H1 (cell line): ENCODE measurements around the gene BRD9. TPM values are rescaled to one million over a fixed set of nuclear protein-coding genes. Genes with fewer than 3 reads are reported as not detected.

Experiments used
- CTCF ChIA-PET: fragments of 300-600 bp; sonication (Branson Sonifier 250); formaldehyde crosslinking; loops from one replicate; lab custom pipeline; 2021; ENCODE audit not compliant: partially characterized antibody; lab: Charles Lee
- POLR2A ChIA-PET: fragments of 300-600 bp; sonication (Branson Sonifier 250); formaldehyde crosslinking; loops from one replicate; lab custom pipeline; 2021; ENCODE audit warnings: inconsistent platforms; ENCODE audit not compliant: partially characterized antibody; lab: Charles Lee
- DNase-seq, 2 experiments: peaks; one replicate each; pipeline versions ENCODE4 v3.0.0 to v3.0.0-alpha.2; 2010 to 2022; ENCODE audit warnings: low spot score in 2 of 2, low read depth in 1 of 2, mixed read lengths in 1 of 2
- FAIRE-seq: peaks from 2 replicates; lab custom pipeline; 2011; peaks lifted over from hg19 to GRCh38; lab: Jason Lieb, UNC
- H2AFZ ChIP-seq: 2 replicates; pipeline ENCODE4 v1.8.1; 2012; ENCODE audit warnings: low read length, inconsistent platforms
- H2AK5ac ChIP-seq: 2 replicates; pipeline ENCODE4 v1.6.1; 2013; ENCODE audit warnings: low read depth, low read length
- H2BK120ac ChIP-seq: replicated peaks from 2 replicates; pipeline ENCODE3; 2013; ENCODE audit warnings: low read depth, low read length, inconsistent platforms
- H2BK12ac ChIP-seq: 2 replicates; pipeline ENCODE4 v1.6.1; 2013; ENCODE audit warnings: low read depth, low read length
- H2BK15ac ChIP-seq: 2 replicates; pipeline ENCODE4 v1.6.1; 2013; ENCODE audit warnings: low read length
- H2BK20ac ChIP-seq: 2 replicates; pipeline ENCODE4 v1.6.1; 2013; ENCODE audit warnings: low read length
- H2BK5ac ChIP-seq: 2 replicates; pipeline ENCODE4 v1.6.1; 2013; ENCODE audit warnings: low read depth, low read length
- H3K14ac ChIP-seq: 2 replicates; pipeline ENCODE4 v1.6.1; 2013; ENCODE audit warnings: inconsistent platforms; ENCODE audit not compliant: insufficient read length
- H3K18ac ChIP-seq: 2 replicates; pipeline ENCODE4 v1.6.1; 2013; ENCODE audit warnings: low read length; ENCODE audit errors: extremely low read depth
- H3K23ac ChIP-seq: 2 replicates; pipeline ENCODE4 v1.6.1; 2013; ENCODE audit warnings: inconsistent platforms; ENCODE audit not compliant: insufficient read length
- H3K23me2 ChIP-seq: 2 replicates; pipeline ENCODE4 v1.6.1; 2013; ENCODE audit warnings: low read depth, low read length
- H3K27ac ChIP-seq: 2 replicates; pipeline ENCODE4 v1.6.1; 2011; ENCODE audit warnings: low read depth, low read length, inconsistent platforms
- H3K27me3 ChIP-seq, 4 experiments: replicated peaks in 1 of 4; 1 replicate in 1 of 4; 2 replicates in 3 of 4; pipeline versions ENCODE4 v1.6.1 to v1.8.1; 2011 to 2013; ENCODE audit warnings: low read length in 3 of 4, mild to moderate bottlenecking in 3 of 4, inconsistent platforms in 2 of 4, mixed read lengths in 2 of 4, moderate library complexity in 1 of 4; ENCODE audit not compliant: control insufficient read depth in 3 of 4, insufficient read depth in 3 of 4; ENCODE audit errors: extremely low read depth in 1 of 4
- H3K36me3 ChIP-seq, 4 experiments: 2 replicates each; pipeline versions ENCODE4 v1.6.1 to v1.8.1; 2011 to 2013; ENCODE audit warnings: mild to moderate bottlenecking in 4 of 4, low read length in 3 of 4, moderate library complexity in 2 of 4, control low read depth in 1 of 4, inconsistent platforms in 1 of 4; ENCODE audit not compliant: insufficient read depth in 4 of 4, control insufficient read depth in 2 of 4
- H3K4ac ChIP-seq: replicated peaks from 2 replicates; pipeline ENCODE3; 2013; ENCODE audit warnings: low read length, low read depth, mixed read lengths, inconsistent platforms; ENCODE audit not compliant: insufficient read length
- H3K4me1 ChIP-seq, 4 experiments: replicated peaks in 1 of 4; 1 replicate in 1 of 4; 2 replicates in 3 of 4; pipeline versions ENCODE4 v1.6.1 to v1.8.1; 2011 to 2013; ENCODE audit warnings: low read length in 3 of 4, inconsistent platforms in 2 of 4, mixed read lengths in 1 of 4; ENCODE audit not compliant: insufficient read depth in 4 of 4, control insufficient read depth in 3 of 4
- H3K4me2 ChIP-seq, 2 experiments: 2 replicates each; pipeline versions ENCODE4 v1.6.1 to v1.8.1; 2011 to 2013; ENCODE audit warnings: low read depth in 2 of 2, low read length in 2 of 2, control low read depth in 1 of 2, inconsistent platforms in 1 of 2, mild to moderate bottlenecking in 1 of 2; ENCODE audit not compliant: insufficient read depth in 1 of 2
- H3K4me3 ChIP-seq, 4 experiments: fragments of 200-600, 300-600 bp in 1 of 4; sonication (generic), shearing (Covaris generic), sonication (Bioruptor Twin) in 1 of 4; 2 replicates each; pipeline versions ENCODE4 v1.5.1 to v1.8.1; 2011 to 2016; ENCODE audit warnings: low read length in 4 of 4, low read depth in 3 of 4, control low read depth in 2 of 4, inconsistent platforms in 2 of 4, mild to moderate bottlenecking in 2 of 4, mixed read lengths in 1 of 4, moderate library complexity in 1 of 4; ENCODE audit not compliant: insufficient read depth in 2 of 4; ENCODE audit errors: extremely low read depth in 1 of 4
- H3K56ac ChIP-seq: replicated peaks from 2 replicates; pipeline ENCODE3; 2013; ENCODE audit warnings: low read depth, mild to moderate bottlenecking, mixed read lengths, low read length, inconsistent platforms; ENCODE audit not compliant: insufficient read length
- H3K79me1 ChIP-seq: 2 replicates; pipeline ENCODE4 v1.6.1; 2013; ENCODE audit warnings: low read depth, low read length, control low read depth
- H3K79me2 ChIP-seq, 2 experiments: 2 replicates each; pipeline versions ENCODE4 v1.6.1 to v1.8.1; 2012 to 2013; ENCODE audit warnings: low read length in 2 of 2, mild to moderate bottlenecking in 2 of 2, inconsistent platforms in 1 of 2; ENCODE audit not compliant: insufficient read depth in 2 of 2, control insufficient read depth in 1 of 2
- H3K9ac ChIP-seq, 4 experiments: replicated peaks in 1 of 4; 1 replicate in 1 of 4; 2 replicates in 3 of 4; pipeline versions ENCODE4 v1.6.1 to v1.8.1; 2011 to 2013; ENCODE audit warnings: low read depth in 3 of 4, low read length in 3 of 4, control low read depth in 2 of 4, mild to moderate bottlenecking in 2 of 4, moderate library complexity in 2 of 4, inconsistent platforms in 1 of 4; ENCODE audit errors: extremely low read depth in 1 of 4
- H3K9me3 ChIP-seq, 2 experiments: 2 replicates each; pipeline versions ENCODE4 v1.6.1 to v1.8.1; 2012 to 2013; ENCODE audit warnings: mild to moderate bottlenecking in 2 of 2, moderate library complexity in 2 of 2, control low read depth in 1 of 2, inconsistent platforms in 1 of 2, low read depth in 1 of 2, low read length in 1 of 2, mixed read lengths in 1 of 2; ENCODE audit not compliant: insufficient read depth in 2 of 2
- H4K20me1 ChIP-seq, 2 experiments: replicated peaks in 1 of 2; 2 replicates each; pipeline versions ENCODE3 to v1.8.1; 2011 to 2013; ENCODE audit warnings: inconsistent platforms in 2 of 2, low read length in 2 of 2, mild to moderate bottlenecking in 1 of 2; ENCODE audit not compliant: insufficient read depth in 2 of 2, control insufficient read depth in 1 of 2
- H4K5ac ChIP-seq: 2 replicates; pipeline ENCODE4 v1.6.1; 2013; ENCODE audit warnings: low read length, low read depth, mixed read lengths, inconsistent platforms; ENCODE audit not compliant: insufficient read length
- H4K8ac ChIP-seq: 2 replicates; pipeline ENCODE4 v1.8.0; 2013; ENCODE audit warnings: mild to moderate bottlenecking, moderate library complexity, low read length, inconsistent platforms; ENCODE audit not compliant: insufficient read depth; ENCODE audit errors: extremely low read depth
- H4K91ac ChIP-seq: replicated peaks from 2 replicates; pipeline ENCODE3; 2013; ENCODE audit warnings: low read length, mixed read lengths, inconsistent platforms; ENCODE audit not compliant: insufficient read length
- CHD1 ChIP-seq: IDR thresholded peaks from 2 replicates; pipeline ENCODE4 v1.6.1; 2012; ENCODE audit warnings: low read depth, low read length, improper control_type of control experiment
- E2F6 ChIP-seq: IDR thresholded peaks from 2 replicates; pipeline ENCODE4 v1.6.1; 2012; ENCODE audit warnings: inconsistent platforms
- POLR2AphosphoS5 ChIP-seq: IDR thresholded peaks from 2 replicates; pipeline ENCODE4 v1.6.1; 2011; ENCODE audit warnings: low read depth, low read length
- SIX5 ChIP-seq: IDR thresholded peaks from 2 replicates; pipeline ENCODE4 v1.6.1; 2011; ENCODE audit warnings: mild to moderate bottlenecking, low read depth, low read length
- SP2 ChIP-seq: IDR thresholded peaks from 2 replicates; pipeline ENCODE4 v1.6.1; 2012; ENCODE audit warnings: mild to moderate bottlenecking, low read length, inconsistent platforms
- TAF7 ChIP-seq: optimal IDR thresholded peaks from 2 replicates; pipeline ENCODE3; 2011; ENCODE audit warnings: low read depth, mild to moderate bottlenecking, inconsistent platforms, low read length, moderate library complexity, borderline replicate concordance
- WGBS, 2 experiments: shearing (Covaris generic) in 1 of 2; methylation state at CpG; one replicate each; pipeline versions ENCODE4 v1.1.6 to v1.1.7; 2013 to 2015; ENCODE audit warnings: low lambda C conversion rate in 2 of 2, mixed read lengths in 2 of 2, inconsistent platforms in 1 of 2, low coverage in 1 of 2, missing lambda C conversion rate in 1 of 2; ENCODE audit not compliant: insufficient replicate concordance in 2 of 2, insufficient coverage in 1 of 2, insufficient read length in 1 of 2; ENCODE audit errors: extremely low coverage in 1 of 2, missing lambda C conversion rate in 1 of 2; 5-methylcytosine and 5-hydroxymethylcytosine counted together
- polyA plus RNA-seq, 7 experiments: library from polyadenylated mRNA; depleted of rRNA in 3 of 7; stranded (reverse) in 5 of 7; unstranded in 2 of 7; fragments of >200 nt in 5 of 7; fragments of 200-250 nt in 2 of 7; gene quantifications; 1 replicate in 5 of 7; 2 replicates in 1 of 7; 4 replicates in 1 of 7; pipeline versions ENCODE4 v1.2.1 to v1.2.3, GENCODE V29; 2011 to 2013; ENCODE audit warnings: missing spikeins in 2 of 7, mixed read lengths in 2 of 7
- total RNA-seq: library from RNA; stranded (reverse); fragmentation: NEBNext Ultra II Directional; extraction: Animal tissue kit (Norgen Biotek cat#: 25700); gene quantifications from 2 replicates; pipeline ENCODE4 v1.2.1, GENCODE V29; 2021

Gene BRD9
- total and polyA plus RNA-seq, 2 of the 8 experiments (the other 6 are each of a cell fraction or from before 2014, with no cell fraction given): 9.3 to 49.4 TPM

GRCh38 chr5:903756-904096, 11.1 kb upstream of the BRD9 start:
- H3K79me2 ChIP-seq: 0 out of 4 replicates have a peak, but pooled peaks cover 0 to 2% of the 10 kb centered on the region in 2 experiments
- no peak overlapping the region for H2BK15ac ChIP-seq
- no peak overlapping the region for H4K8ac ChIP-seq
- no peak for FAIRE-seq
- H2BK5ac ChIP-seq: no peak overlapping the region
- peaks cover 6 to 8% of the 10 kb centered on the region in 2 experiments for H4K20me1 ChIP-seq
- no peaks in the 10 kb centered on the region for H3K27me3 ChIP-seq
- H4K5ac ChIP-seq: no peak overlapping the region
- no peak overlapping the region for H3K9ac ChIP-seq
- H2BK120ac ChIP-seq: no peak overlapping the region
- H3K36me3 ChIP-seq: peaks cover 37 to 68% (median 54%) of the 10 kb centered on the region in 4 experiments
- H3K4me1 ChIP-seq: no peaks in the 10 kb centered on the region
- no peak overlapping the region for H3K18ac ChIP-seq
- DNase-seq: no peak
- no peak overlapping the region for H3K56ac ChIP-seq
- H3K4me2 ChIP-seq: no peak overlapping the region
- H2BK20ac ChIP-seq: no peak overlapping the region
- TF ChIP-seq E2F6: no peak
- no peak for TF ChIP-seq SIX5
- TF ChIP-seq POLR2AphosphoS5: no peak
- no peak for TF ChIP-seq CHD1
- no peak for TF ChIP-seq SP2
- TF ChIP-seq TAF7: no peak
- TF ChIP-seq, all 59 proteins: peak for 0
- no peak overlapping the region for H3K23ac ChIP-seq
- H3K79me1 ChIP-seq: no peaks in the 10 kb centered on the region; the same call in none of the 2 replicates
- POLR2A ChIA-PET: interaction anchor here (1.6 to 4.4 kb wide), 2 partner anchors 11 to 19 kb away, joined by 5 to 25 read pairs; partner anchors contain the start of genes BRD9 and TRIP13
- H3K27ac ChIP-seq: no peak overlapping the region
- no peak overlapping the region for H3K4ac ChIP-seq
- no peak overlapping the region for H3K4me3 ChIP-seq
- H2BK12ac ChIP-seq: no peak overlapping the region
- H3K9me3 ChIP-seq: no peaks in the 10 kb centered on the region
- no peak overlapping the region for H4K91ac ChIP-seq
- no peak overlapping the region for H3K14ac ChIP-seq
- H3K23me2 ChIP-seq: no peaks in the 10 kb centered on the region
- WGBS, 2 experiments: 90% methylated on average over 6 of the region's 6 CpGs; no CpG with 5 or more reads in 1 of the 2 experiments
- no peak overlapping the region for H2AK5ac ChIP-seq
- CTCF ChIA-PET: interaction anchor here (0.6 to 4.4 kb wide), 12 partner anchors 8 to 266 kb away, joined by 3 to 38 read pairs (median 5); partner anchors contain the start of genes BRD9 and TRIP13
- no peak overlapping the region for H2AFZ ChIP-seq
